GM18511 (cell line): ENCODE results near the gene TEX22.

ENCODE experiments used
- ATAC-seq: cut with Tn5 transposase; IDR thresholded peaks from one replicate; pipeline ENCODE4 v1.9.1; 2021; ENCODE audit warnings: mild to moderate bottlenecking, moderate library complexity; ENCODE audit not compliant: unreplicated experiment

TEX22 gene

GRCh38 chr14:105452963-105453362 lies 54.6 kb downstream of the TEX22 start:
- ATAC-seq = no peak

GRCh38 chr14:105453847-105454246 lies 55.5 kb downstream of the TEX22 start:
- ATAC-seq = no peak

GRCh38 chr14:105455086-105455640 lies 56.8 kb downstream of the TEX22 start:
- ATAC-seq = no peak

DNA sequence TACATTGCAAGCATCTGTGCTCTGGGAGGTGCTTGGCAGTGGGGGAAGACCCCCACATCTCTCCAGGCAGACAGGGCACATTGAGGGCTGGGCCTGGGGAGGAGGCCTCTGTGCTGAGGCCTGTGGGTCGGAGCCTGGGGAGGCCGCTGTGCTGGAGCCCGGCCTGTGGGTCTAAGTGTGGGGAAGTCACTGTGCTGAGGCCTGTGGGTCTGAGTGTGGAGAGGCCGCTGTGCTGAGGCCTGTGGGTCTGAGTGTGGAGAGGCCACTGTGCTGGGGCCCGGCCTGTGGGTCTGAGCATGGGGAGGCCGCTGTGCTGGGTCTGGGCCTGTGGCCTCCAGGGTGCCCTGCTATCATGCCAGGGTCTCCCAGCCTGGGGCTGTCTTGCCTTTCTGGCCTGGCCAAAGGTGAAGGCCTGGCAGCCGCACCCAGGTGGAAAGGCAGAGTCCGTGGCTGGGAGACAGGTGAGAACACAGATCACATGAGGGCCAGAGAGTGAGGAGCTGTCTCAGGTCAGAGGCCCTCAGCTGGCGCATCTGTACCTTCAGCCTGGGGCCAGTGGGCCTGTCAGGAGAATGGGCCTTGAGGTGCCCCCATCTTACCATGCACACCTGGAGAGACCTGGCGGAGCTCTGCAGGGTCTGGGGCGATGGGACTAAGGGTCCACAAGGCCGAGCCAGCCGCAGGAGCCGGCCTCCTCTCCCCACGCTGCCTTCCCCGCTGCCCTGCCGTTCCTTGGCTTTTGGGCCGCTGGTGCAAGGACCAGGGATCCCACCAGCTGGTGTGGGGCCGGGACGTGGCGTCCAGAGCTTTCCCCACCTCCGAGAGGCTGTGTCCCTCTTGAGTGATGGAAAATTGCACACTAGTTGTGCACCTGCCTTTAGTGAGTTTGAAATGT lies 57.7 kb downstream of the TEX22 start:
- no peak for ATAC-seq

DNA sequence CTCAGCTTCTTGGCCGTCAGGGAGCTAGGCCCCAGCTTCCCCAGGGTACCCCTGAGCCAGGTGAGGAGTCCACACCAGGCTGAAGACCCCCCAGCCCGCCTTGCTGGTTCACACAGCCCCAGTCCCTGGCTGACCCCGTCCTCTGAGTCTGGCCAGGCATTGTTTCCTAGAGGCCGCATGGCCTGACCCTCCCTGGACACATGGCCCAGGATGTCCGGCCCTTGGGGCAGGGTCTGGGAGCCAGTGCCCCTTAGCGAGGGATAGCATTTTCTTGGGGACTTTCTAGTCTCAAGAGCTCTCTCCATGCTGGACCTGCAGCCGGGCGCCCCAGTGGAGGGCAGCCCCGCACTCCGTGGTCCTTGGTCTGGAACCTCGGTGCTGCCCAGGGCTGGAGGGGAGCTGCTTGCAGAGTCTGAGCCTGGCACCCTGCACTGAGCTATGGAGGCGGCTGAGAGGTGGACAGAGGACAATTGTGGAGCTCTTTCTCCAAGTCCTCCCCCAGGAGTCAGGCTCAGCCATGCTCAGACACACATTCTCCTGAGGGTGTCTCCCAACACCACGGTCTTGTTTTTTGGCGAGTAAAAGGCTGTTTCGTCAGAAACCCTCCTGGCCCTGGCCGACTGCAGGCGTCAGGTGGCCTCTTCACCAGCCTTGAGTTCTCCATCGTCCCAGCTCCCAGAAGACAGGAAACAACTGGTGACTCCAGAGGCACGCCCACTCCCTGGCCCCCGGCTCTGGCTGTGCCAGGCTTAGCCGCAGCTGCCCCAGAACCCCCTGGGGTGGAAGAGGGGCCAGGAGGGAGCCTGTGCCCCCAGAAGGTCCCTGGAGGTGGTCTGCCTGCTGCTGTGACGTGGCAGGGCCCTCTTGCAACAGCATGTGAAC lies 58.6 kb downstream of the TEX22 start:
- no peak for ATAC-seq

- ATAC-seq = no peak
Observed at GRCh38 chr14:105458010-105458409, 59.7 kb downstream of the TEX22 start.

GRCh38 chr14:105458571-105458970 lies 60.2 kb downstream of the TEX22 start:
- no peak for ATAC-seq

DNA sequence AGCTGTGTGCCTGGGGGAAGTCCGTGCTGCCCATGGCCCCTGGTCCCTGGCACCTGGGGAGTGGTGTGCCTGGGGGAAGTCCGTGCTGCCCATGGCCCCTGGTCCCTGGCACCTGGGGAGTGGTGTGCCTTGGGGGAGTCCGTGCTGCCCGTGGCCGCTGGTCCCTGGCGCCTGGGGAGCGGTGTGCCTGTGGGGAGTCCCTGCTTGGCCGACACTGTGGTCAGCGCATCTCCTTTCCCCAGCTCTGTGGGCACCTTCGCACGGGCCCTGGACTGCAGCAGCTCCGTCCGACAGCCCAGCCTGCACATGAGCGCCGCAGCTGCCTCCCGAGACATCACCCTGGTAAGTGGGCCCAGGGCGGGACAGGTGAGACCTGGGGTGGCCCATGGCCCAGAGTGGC lies 61.8 kb downstream of the TEX22 start:
- ATAC-seq = no peak

- ATAC-seq = no peak
Observed at GRCh38 chr14:105460616-105461015, 62.3 kb downstream of the TEX22 start.

- no peak for ATAC-seq
Observed at GRCh38 chr14:105461903-105462302, 63.6 kb downstream of the TEX22 start.
